Gastroesophageal sphincter (tissue), 3 donors: ENCODE results near the gene DNAJC4.

Source experiments
- CTCF ChIP-seq, 4 experiments: fragments of 200-600 bp in 2 of 4; fragments of 450-650 bp in 2 of 4; sonication (generic) in 1 of 4; IDR thresholded peaks; one replicate each; pipeline ENCODE4 v1.5.1; 2017 to 2019; ENCODE audit warnings: antibody characterized with exemption in 4 of 4, mild to moderate bottlenecking in 2 of 4, moderate library complexity in 2 of 4
- POLR2A ChIP-seq, 2 donors: fragments of 450-650 bp; IDR thresholded peaks; one replicate each; pipeline ENCODE4 v1.6.1; 2017; ENCODE audit warnings: antibody characterized with exemption in 2 of 2, mild to moderate bottlenecking in 2 of 2, moderate library complexity in 1 of 2
- POLR2AphosphoS5 ChIP-seq: sonication (generic); formaldehyde crosslinking; IDR thresholded peaks from one replicate; pipeline ENCODE4 v1.6.1; 2017; ENCODE audit warnings: antibody characterized with exemption

DNA sequence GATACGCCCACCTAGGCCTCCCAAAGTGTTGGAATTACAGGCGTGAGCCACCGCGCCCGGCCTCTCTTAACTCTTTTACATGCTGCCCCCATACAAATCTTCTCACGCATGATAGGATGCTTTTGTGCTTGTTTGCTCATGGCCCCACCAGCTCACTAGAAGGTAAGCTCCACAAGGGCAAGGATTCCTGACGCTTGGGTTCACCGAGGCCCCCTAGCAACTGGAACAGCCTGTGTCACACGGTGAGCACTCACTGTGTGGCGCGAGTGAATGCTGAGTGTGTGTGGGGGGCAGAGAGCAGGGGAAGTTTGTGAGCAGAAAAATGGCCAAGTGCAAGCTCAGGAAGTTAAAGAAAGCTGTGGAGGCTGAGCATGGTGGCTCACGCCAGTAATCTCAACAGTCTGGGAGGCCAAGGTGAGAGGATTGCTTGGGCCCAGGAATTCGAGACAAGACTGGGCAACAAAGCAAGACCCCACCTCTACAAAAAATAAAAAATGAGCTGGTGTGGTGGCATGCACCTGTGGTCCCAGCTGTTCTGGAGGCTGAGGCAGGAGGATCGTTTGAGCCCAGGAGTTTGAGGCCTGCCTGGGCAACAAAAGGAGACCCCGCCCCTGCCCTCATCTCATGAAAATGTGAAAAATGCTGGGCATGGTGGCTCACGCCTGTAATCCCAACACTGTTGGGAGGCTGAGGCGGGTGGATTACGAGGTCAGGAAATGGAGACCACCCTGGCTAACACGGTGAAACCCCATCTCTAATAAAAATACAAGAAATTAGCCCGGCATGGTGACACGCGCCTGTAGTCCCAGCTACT lies 51.8 kb downstream of the DNAJC4 start:
- TF ChIP-seq POLR2AphosphoS5 (no peak), CTCF (IDR thresholded peaks at IDR 0.05) (no peak), POLR2A (IDR thresholded peaks at IDR 0.05) (no peak)
